Uterus (tissue), 4 donors: Measurements from ENCODE around the gene MT1G. TPM values are rescaled to one million over a fixed set of nuclear protein-coding genes. Genes with fewer than 3 reads are reported as not detected.
"Not testable (repeated sequence)": the region's sequence is repeated elsewhere in the genome, so short reads cannot be mapped to it uniquely, and the experiment has no call there.

ENCODE experiments used
- DNase-seq, 2 donors: peaks; one replicate each; pipeline ENCODE4 v3.0.0-alpha.2; 2019 to 2020
- H3K27ac ChIP-seq, 2 donors: fragments of 200-600 bp; sonication (generic); 1 replicate in 1 of 2; 2 replicates in 1 of 2; pipeline ENCODE4 v1.5.1; 2016 to 2018
- H3K27me3 ChIP-seq, 2 donors: fragments of 200-600 bp; sonication (generic); one replicate each; pipeline ENCODE4 v1.5.1; 2018 to 2019; ENCODE audit warnings: control low read depth in 1 of 2
- H3K36me3 ChIP-seq, 2 donors: fragments of 200-600 bp; sonication (generic); one replicate each; pipeline ENCODE4 v1.5.1; 2019; ENCODE audit warnings: control low read depth in 1 of 2
- H3K4me1 ChIP-seq, 2 donors: fragments of 200-600 bp; sonication (generic); one replicate each; pipeline ENCODE4 v1.5.1; 2018 to 2019; ENCODE audit warnings: control low read depth in 1 of 2
- H3K4me3 ChIP-seq, 2 donors: fragments of 200-600 bp; sonication (generic); 1 replicate in 1 of 2; 2 replicates in 1 of 2; pipeline ENCODE4 v1.5.1; 2018 to 2019; ENCODE audit warnings: mild to moderate bottlenecking in 1 of 2
- H3K9me3 ChIP-seq, 2 donors: fragments of 200-600 bp; sonication (generic); one replicate each; pipeline ENCODE4 v1.5.1; 2019; ENCODE audit warnings: control low read depth in 1 of 2
- POLR2A ChIP-seq, 2 donors: fragments of 450-650 bp; IDR thresholded peaks; one replicate each; pipeline ENCODE4 v1.6.1; 2016; ENCODE audit warnings: antibody characterized with exemption in 2 of 2, mild to moderate bottlenecking in 1 of 2, moderate library complexity in 1 of 2
- intact Hi-C: fragments of 100-400 bp; cut with DNase I; formaldehyde crosslinking; loops from one replicate; pipeline ENCODE4 v1.15.1; 2023; ENCODE audit warnings: low total_unique reads
- total RNA-seq, 4 donors: library from RNA; depleted of rRNA in 3 of 4; stranded (reverse); fragments of >200 nt in 3 of 4; gene quantifications; one replicate each; pipeline versions ENCODE4 v1.1.0 to v1.2.4, GENCODE V29; 2014 to 2023
- TF ChIP-seq, protein P1 (sequence below), 4 experiments: fragments of 200-600 bp in 2 of 4; fragments of 450-650 bp in 2 of 4; sonication (generic) in 2 of 4; IDR thresholded peaks; one replicate each; pipeline ENCODE4 v1.5.1; 2016 to 2019; ENCODE audit warnings: antibody characterized with exemption in 4 of 4, mild to moderate bottlenecking in 2 of 4, moderate library complexity in 1 of 4
- donor health status: DM: yes; HTN: yes; CAD: no.

MT1G gene
- total RNA-seq = 10 to 100 TPM in 1 of 4 donors, not detected in 3; 51.8 TPM

DNA sequence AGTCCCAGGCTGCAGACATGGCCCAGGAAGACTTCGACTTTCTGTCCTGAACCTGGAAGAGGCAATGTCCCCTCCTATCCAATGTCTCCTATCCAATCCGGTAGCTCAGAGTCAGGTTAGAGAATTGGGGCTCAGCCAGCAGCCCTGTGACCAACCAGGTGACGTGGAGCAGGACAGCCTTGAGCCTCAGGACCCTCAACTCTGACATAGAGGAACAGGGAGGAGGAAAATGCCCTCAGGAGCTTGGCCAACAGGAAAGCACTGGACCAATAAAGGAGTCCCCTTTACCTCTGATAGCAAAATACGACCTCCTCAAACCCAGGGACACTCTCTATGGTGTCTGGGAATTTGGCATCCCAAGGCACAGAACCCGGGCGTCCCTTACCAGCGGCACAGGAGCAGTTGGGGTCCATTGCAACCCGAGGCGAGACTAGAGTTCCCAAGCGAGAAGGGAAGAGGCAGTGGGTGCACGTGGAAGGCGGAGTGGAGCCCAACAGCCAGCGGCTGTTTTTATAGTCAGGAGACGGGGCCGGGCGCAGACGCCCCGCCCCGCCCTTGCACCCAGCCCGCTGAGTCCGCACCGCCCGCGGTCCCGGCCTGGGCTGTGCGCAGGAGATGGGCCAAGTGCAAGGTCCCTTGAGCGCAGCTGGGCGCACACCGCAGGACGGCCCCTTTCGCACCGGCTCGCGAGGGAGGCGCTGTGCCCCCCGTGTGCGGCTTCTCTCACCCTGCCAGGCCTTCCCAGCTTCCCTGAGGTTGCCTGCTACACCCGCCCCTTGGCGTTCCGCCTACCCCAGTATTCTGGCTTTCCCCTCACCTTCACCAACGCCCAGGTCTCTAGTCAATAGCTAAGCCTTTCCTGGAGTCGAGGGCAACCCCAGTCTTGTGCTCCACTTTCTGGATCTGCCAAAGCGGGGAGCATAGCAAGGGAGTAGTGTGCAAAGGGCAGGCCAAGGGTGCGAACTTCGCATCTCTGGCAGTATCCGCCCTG lies at the start of gene MT1G:
Gene MT1G (minus strand): TSS at position 485 of the 991 bp plus-strand sequence. CDS start 72 bp downstream, at position 413.
- TF ChIP-seq POLR2A (IDR thresholded peaks at IDR 0.05) = no peak
- TF ChIP-seq, protein P1, sequence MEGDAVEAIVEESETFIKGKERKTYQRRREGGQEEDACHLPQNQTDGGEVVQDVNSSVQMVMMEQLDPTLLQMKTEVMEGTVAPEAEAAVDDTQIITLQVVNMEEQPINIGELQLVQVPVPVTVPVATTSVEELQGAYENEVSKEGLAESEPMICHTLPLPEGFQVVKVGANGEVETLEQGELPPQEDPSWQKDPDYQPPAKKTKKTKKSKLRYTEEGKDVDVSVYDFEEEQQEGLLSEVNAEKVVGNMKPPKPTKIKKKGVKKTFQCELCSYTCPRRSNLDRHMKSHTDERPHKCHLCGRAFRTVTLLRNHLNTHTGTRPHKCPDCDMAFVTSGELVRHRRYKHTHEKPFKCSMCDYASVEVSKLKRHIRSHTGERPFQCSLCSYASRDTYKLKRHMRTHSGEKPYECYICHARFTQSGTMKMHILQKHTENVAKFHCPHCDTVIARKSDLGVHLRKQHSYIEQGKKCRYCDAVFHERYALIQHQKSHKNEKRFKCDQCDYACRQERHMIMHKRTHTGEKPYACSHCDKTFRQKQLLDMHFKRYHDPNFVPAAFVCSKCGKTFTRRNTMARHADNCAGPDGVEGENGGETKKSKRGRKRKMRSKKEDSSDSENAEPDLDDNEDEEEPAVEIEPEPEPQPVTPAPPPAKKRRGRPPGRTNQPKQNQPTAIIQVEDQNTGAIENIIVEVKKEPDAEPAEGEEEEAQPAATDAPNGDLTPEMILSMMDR (IDR thresholded peaks at IDR 0.05) = no peak
- H3K9me3 ChIP-seq = no peaks in the 10 kb centered on the region
- H3K27ac ChIP-seq = no peak within 1 kb of the TSS
- peaks cover 0 to 11% of the 10 kb centered on the region in 2 donors for H3K27me3 ChIP-seq
- intact Hi-C loops = no loop called here
- DNase-seq = no peak
- no peaks in the 10 kb centered on the region for H3K36me3 ChIP-seq
- H3K4me1 ChIP-seq = peaks cover 0 to 2% of the 10 kb centered on the region in 2 donors
- H3K4me3 ChIP-seq = no peak within 1 kb of the TSS

DNA sequence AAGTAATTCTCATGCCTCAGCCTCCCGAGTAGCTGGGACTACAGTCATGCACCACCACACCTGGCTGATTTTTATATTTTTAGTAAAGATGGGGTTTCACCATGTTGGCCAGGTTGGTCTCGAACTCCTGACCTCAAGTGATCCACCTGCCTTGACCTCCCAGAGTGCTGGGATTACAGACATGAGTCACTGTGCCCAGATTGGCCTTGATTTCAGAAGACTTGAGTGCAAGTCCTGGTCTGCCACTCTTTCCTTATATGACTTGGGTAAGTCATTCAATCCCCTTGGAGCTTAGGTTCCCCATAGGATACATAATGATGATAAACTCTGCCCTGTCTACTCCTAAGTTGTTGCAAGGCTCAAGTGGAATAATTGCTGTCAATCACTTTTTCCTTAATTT lies 49.7 kb upstream of the MT1G start:
- intact Hi-C loops, H3K4me3 ChIP-seq, DNase-seq: not testable (repeated sequence)

DNA sequence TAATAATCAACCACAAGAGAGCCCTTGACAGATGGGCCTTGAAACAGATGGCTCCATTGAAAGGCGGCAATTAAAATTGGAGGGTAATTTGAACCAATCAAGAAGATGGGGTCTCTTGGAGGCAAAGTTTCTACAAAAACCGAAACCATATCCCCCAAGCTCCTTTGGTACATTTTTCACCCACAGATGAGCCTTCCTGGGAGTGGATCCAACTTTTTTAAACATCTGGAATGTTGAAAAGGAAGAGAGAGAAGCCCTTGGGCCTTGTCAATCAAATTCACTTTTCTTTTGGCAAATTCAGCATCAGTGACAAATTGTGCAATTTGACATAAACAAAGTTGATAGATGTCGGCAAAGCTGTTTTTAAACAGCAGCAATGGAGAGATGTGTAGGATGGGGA lies 48.9 kb upstream of the MT1G start:
- Histone ChIP-seq H3K27ac (no peak overlapping the region), H3K9me3 (no peaks in the 10 kb centered on the region), H3K4me3 (no peak overlapping the region), H3K4me1 (no peaks in the 10 kb centered on the region), H3K27me3 (no peaks in the 10 kb centered on the region), H3K36me3 (no peaks in the 10 kb centered on the region)
- TF ChIP-seq POLR2A (IDR thresholded peaks at IDR 0.05) = no peak
- TF ChIP-seq, protein P1 (IDR thresholded peaks at IDR 0.05) = no peak
- DNase-seq = no peak
- intact Hi-C loops = no loop called here

More for the DNA sequence above, 49.7 kb upstream of the MT1G start:
- H3K9me3 ChIP-seq, H3K36me3 ChIP-seq, H3K27ac ChIP-seq, H3K4me1 ChIP-seq, H3K27me3 ChIP-seq: not testable (repeated sequence)

DNA sequence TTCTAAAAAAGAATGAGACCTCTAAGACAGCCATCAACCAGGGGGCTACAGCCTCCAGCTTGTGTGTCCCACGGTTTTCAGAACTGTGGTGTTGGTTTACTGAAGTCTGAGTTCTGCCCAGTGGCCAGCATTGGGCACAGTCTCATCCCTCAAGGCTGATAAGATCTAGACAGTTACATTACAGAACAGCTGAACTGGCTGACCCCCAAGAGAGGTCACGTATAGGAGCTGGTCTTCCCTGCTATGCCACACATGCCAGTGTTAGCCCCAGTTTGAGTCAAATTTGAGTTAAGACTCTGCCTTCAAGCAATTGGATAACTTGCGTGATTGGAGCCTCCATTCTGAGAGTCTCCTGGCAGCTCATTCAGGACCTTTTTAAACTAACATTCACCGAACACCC lies 47.3 kb upstream of the MT1G start:
- H3K4me3 ChIP-seq = no peak overlapping the region
- no peaks in the 10 kb centered on the region for H3K36me3 ChIP-seq
- no peaks in the 10 kb centered on the region for H3K27me3 ChIP-seq
- intact Hi-C loops = no loop called here
- H3K4me1 ChIP-seq = no peaks in the 10 kb centered on the region
- no peaks in the 10 kb centered on the region for H3K9me3 ChIP-seq
- DNase-seq = no peak
- H3K27ac ChIP-seq = no peak overlapping the region
- no peak for TF ChIP-seq POLR2A (IDR thresholded peaks at IDR 0.05)
- TF ChIP-seq, protein P1 (IDR thresholded peaks at IDR 0.05) = no peak

DNA sequence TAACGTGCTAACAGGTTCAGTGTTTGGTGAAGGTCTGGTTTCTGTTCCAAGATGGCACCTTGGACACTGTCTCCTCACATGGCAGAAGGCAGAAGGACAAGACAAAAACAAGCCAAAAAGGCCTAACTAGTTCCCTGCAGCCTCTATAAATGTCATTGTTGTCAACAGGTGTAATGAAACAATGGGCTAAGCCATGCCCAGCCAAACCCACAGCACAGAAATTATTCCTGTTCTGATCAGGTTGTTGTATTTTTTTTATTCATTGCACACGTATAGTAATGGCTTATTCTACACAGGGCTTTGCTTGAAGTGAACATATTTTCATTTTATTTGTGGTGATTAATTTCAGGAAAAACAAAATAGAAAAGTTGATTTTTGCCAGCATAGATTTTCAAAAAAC lies 45.9 kb upstream of the MT1G start:
- TF ChIP-seq POLR2A (IDR thresholded peaks at IDR 0.05) = no peak
- TF ChIP-seq, protein P1 (IDR thresholded peaks at IDR 0.05) = no peak
- Histone ChIP-seq H3K4me1 (no peaks in the 10 kb centered on the region), H3K4me3 (no peak overlapping the region), H3K27me3 (no peaks in the 10 kb centered on the region), H3K36me3 (no peaks in the 10 kb centered on the region), H3K27ac (no peak overlapping the region), H3K9me3 (no peaks in the 10 kb centered on the region)
- intact Hi-C loops = no loop called here
- no peak for DNase-seq
